Transverse colon (tissue), 4 donors: Measurements from ENCODE around the gene SHC3. TPM values are rescaled to one million over a fixed set of nuclear protein-coding genes. Genes with fewer than 3 reads are reported as not detected.

Experiments used
- DNase-seq: peaks from one replicate; pipeline ENCODE4 v3.0.0-alpha.2; 2019
- H3K27ac ChIP-seq, 4 donors: fragments of 200-600 bp; sonication (generic); 2 replicates each; pipeline ENCODE4 v1.5.1; 2016 to 2018; ENCODE audit warnings: inconsistent platforms in 4 of 4
- H3K27me3 ChIP-seq: fragments of 200-600 bp; sonication (generic); 2 replicates; pipeline ENCODE4 v1.5.1; 2017; ENCODE audit warnings: inconsistent platforms
- H3K36me3 ChIP-seq, 4 donors: fragments of 200-600 bp; sonication (generic); 2 replicates each; pipeline ENCODE4 v1.5.1; 2017 to 2019; ENCODE audit warnings: inconsistent platforms in 4 of 4
- H3K4me1 ChIP-seq, 4 donors: fragments of 200-600 bp; sonication (generic); 2 replicates each; pipeline ENCODE4 v1.5.1; 2017 to 2020; ENCODE audit warnings: inconsistent platforms in 4 of 4
- H3K4me3 ChIP-seq, 4 donors: fragments of 200-600 bp; sonication (generic); 1 replicate in 1 of 4; 2 replicates in 3 of 4; pipeline versions ENCODE4 v1.5.1 to v1.6.1; 2017 to 2019; ENCODE audit warnings: inconsistent platforms in 4 of 4
- H3K9me3 ChIP-seq, 2 donors: fragments of 200-600 bp; sonication (generic); 2 replicates each; pipeline ENCODE4 v1.5.1; 2017 to 2019; ENCODE audit warnings: inconsistent platforms in 2 of 2
- CTCF ChIP-seq, 5 experiments: fragments of 200-600 bp in 3 of 5; fragments of 450-650 bp in 2 of 5; sonication (generic) in 3 of 5; IDR thresholded peaks; 1 replicate in 2 of 5; 2 replicates in 3 of 5; pipeline ENCODE4 v1.5.1; 2016 to 2017; ENCODE audit warnings: antibody characterized with exemption in 5 of 5, inconsistent platforms in 3 of 5, mild to moderate bottlenecking in 2 of 5, moderate library complexity in 1 of 5
- EP300 ChIP-seq: sonication (generic); formaldehyde crosslinking; IDR thresholded peaks from one replicate; pipeline ENCODE4 v1.6.1; 2017; ENCODE audit warnings: antibody characterized with exemption, low read depth
- POLR2A ChIP-seq: fragments of 450-650 bp; IDR thresholded peaks from one replicate; pipeline ENCODE4 v1.6.1; 2016; ENCODE audit warnings: antibody characterized with exemption, mild to moderate bottlenecking, moderate library complexity
- POLR2AphosphoS5 ChIP-seq, 3 donors: sonication (generic); formaldehyde crosslinking; IDR thresholded peaks; one replicate each; pipeline ENCODE4 v1.6.1; 2016; ENCODE audit warnings: antibody characterized with exemption in 3 of 3
- WGBS, 2 donors: methylation state at CpG; one replicate each; pipeline ENCODE4 v1.1.5; 2018; ENCODE audit warnings: low coverage in 1 of 2; 5-methylcytosine and 5-hydroxymethylcytosine counted together
- in situ Hi-C, 4 donors: fragments of 200-750 bp; cut with MboI; loops; one replicate each; pipeline versions ENCODE4 v1.15.0 to v1.15.1; 2017; ENCODE audit warnings: low sequenced_read_pairs in 3 of 4, low pct_ligation_motif_present in 1 of 4, low pct_unique_long_range_greater_than_20kb in 1 of 4
- intact Hi-C: fragments of 100-400 bp; cut with DNase I; formaldehyde crosslinking; loops from one replicate; pipeline ENCODE4 v1.15.1; 2023; ENCODE audit warnings: low total_unique reads
- total RNA-seq, 4 donors: library from RNA; depleted of rRNA; stranded (reverse); fragments of >200 nt; gene quantifications; one replicate each; pipeline ENCODE4 v1.1.0, GENCODE V29; 2016

The SHC3 gene
- total RNA-seq, 4 donors from 2014 or later, result 1.1 to 4.8 (median 2.7) TPM

DNA sequence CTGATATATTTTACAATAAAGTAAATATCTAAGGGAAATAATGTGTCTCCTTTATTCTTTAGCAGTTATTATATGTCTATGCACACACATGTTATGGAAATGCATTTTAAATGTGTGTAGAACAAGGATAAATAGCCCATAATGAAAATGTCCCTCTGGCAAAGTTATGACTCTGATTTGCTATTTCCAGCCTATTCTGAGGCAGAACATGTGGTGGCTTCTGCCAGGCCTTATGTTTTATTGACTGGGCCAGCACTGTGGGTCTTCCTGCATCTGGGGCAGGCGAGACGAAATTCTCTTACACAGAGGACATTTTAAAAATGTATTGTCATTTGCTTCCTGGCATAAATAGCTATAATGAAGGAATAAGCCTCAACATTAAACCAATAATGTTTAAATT is 134.5 kb downstream of the SHC3 start:
- Histone ChIP-seq H3K4me3 (no peak overlapping the region), H3K27ac (no peak overlapping the region), H3K4me1 (no peaks in the 10 kb centered on the region), H3K36me3 (no peaks in the 10 kb centered on the region), H3K9me3 (no peaks in the 10 kb centered on the region), H3K27me3 (no peaks in the 10 kb centered on the region)
- intact Hi-C loops, result no loop called here
- DNase-seq, result no peak
- WGBS, 2 donors, result 90 to 94% methylated on average over 2 of the region's 2 CpGs
- TF ChIP-seq POLR2A (no peak), POLR2AphosphoS5 (IDR thresholded peaks at IDR 0.05) (no peak), EP300 (no peak), CTCF (IDR thresholded peaks at IDR 0.05) (no peak)
- in situ Hi-C loops, result no loop called here

- Histone ChIP-seq H3K27ac (no peak overlapping the region), H3K4me3 (no peak overlapping the region), H3K36me3 (no peaks in the 10 kb centered on the region), H3K9me3 (no peaks in the 10 kb centered on the region), H3K4me1 (peaks cover 0 to under 1% (median 0%) of the 10 kb centered on the region in 4 donors), H3K27me3 (no peaks in the 10 kb centered on the region)
- in situ Hi-C loops, result no loop called here
- WGBS, 2 donors, result 91 to 97% methylated on average over 5 to 9 of the region's 9 CpGs
- no peak for DNase-seq
- intact Hi-C loops, result no loop called here
- TF ChIP-seq EP300 (no peak), POLR2AphosphoS5 (IDR thresholded peaks at IDR 0.05) (no peak), CTCF (IDR thresholded peaks at IDR 0.05) (no peak), POLR2A (no peak)
These were observed 135.6 kb downstream of the SHC3 start for GRCh38 chr9:89042984-89043383.

- Histone ChIP-seq H3K9me3 (no peaks in the 10 kb centered on the region), H3K4me1 (peaks cover 0 to 9% (median 0%) of the 10 kb centered on the region in 4 donors), H3K27me3 (no peaks in the 10 kb centered on the region), H3K4me3 (no peak overlapping the region), H3K27ac (no peak overlapping the region), H3K36me3 (no peaks in the 10 kb centered on the region)
- no peak for DNase-seq
- intact Hi-C loops (no loop called here), in situ Hi-C loops (no loop called here)
- no peak for TF ChIP-seq POLR2AphosphoS5 (IDR thresholded peaks at IDR 0.05)
- no peak for TF ChIP-seq EP300
- TF ChIP-seq POLR2A, result no peak
- TF ChIP-seq CTCF (IDR thresholded peaks at IDR 0.05), result no peak
- 94 to 100% methylated on average over 1 to 2 of the region's 2 CpGs for WGBS, 2 donors
These were observed 139.0 kb downstream of the SHC3 start for GRCh38 chr9:89039664-89040063.

GRCh38 chr9:89039104-89039465 is 139.5 kb downstream of the SHC3 start:
- no peaks in the 10 kb centered on the region for H3K27me3 ChIP-seq
- peaks cover 0 to 9% (median 0%) of the 10 kb centered on the region in 4 donors for H3K4me1 ChIP-seq
- H3K27ac ChIP-seq, result no peak overlapping the region
- no peak for DNase-seq
- in situ Hi-C loops, result no loop called here
- no peak overlapping the region for H3K4me3 ChIP-seq
- TF ChIP-seq EP300 (no peak), POLR2AphosphoS5 (IDR thresholded peaks at IDR 0.05) (no peak), POLR2A (no peak), CTCF (IDR thresholded peaks at IDR 0.05) (no peak)
- no peaks in the 10 kb centered on the region for H3K9me3 ChIP-seq
- 90 to 94% methylated on average over 4 of the region's 4 CpGs for WGBS, 2 donors
- no peaks in the 10 kb centered on the region for H3K36me3 ChIP-seq
- intact Hi-C loops, result no loop called here
